ENCODE measurements around the gene ACTR10. TPM values are rescaled to one million over a fixed set of nuclear protein-coding genes. Genes with fewer than 3 reads are reported as not detected.

ACTR10 gene
- total RNA-seq, 1 donor from 2014 or later = 61.7 TPM

GRCh38 chr14:58160561-58160960 is 39.4 kb upstream of the ACTR10 start:
- no peaks in the 10 kb centered on the region for H3K9me3 ChIP-seq

DNA sequence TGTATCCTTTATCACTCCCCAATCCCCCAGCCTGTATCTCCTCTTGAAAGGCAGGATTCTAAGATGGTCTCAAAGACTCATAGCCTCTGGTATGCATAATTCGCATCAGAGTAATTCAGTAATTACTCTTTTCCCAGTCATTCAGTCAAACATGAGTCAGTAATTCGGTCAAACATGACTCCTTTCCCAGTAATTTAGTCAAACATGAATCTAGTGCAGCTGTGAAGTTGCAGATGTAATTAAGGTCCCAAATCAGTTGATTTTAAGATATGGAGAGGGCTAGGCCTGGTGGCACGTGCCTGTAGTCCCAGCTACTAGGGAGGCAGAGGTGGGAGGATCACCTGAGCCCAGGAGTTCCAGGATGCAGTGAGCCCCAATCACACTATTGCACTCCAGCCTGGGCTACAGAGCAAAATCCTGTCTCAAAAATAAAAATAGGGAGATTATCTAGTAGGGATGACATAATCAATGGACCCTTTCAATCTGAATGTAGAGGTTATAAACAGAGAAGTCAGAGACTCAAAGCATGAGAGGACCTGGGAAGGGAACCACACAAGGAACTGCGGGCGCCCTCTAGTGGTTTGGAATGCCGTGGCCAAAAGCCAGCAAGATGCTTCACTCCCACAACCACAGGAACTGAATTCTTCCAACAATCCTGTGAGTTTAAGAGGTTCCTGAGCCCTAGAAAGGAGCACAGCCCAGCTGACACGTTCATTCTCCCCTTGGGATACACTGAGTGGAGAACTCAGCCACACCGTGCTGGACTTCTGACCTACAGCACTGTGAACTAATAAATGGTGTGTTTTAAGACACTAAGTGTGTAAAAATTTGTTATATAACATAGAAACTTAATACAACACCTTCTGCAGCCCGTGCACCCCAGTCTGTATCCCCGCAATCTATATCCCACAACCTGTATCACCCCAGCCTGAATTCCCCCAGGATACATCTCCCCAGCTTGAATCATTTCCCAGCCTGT is 33.7 kb upstream of the ACTR10 start:
- no peaks in the 10 kb centered on the region for H3K4me1 ChIP-seq
- H3K36me3 ChIP-seq = no peaks in the 10 kb centered on the region
- no peaks in the 10 kb centered on the region for H3K9me3 ChIP-seq
- H3K4me3 ChIP-seq = no peak overlapping the region
- H3K27me3 ChIP-seq = no peaks in the 10 kb centered on the region
- intact Hi-C loops (cut with DNase I) = no loop called here
- peak; percentile 89 for ATAC-seq
- TF ChIP-seq, protein P1, sequence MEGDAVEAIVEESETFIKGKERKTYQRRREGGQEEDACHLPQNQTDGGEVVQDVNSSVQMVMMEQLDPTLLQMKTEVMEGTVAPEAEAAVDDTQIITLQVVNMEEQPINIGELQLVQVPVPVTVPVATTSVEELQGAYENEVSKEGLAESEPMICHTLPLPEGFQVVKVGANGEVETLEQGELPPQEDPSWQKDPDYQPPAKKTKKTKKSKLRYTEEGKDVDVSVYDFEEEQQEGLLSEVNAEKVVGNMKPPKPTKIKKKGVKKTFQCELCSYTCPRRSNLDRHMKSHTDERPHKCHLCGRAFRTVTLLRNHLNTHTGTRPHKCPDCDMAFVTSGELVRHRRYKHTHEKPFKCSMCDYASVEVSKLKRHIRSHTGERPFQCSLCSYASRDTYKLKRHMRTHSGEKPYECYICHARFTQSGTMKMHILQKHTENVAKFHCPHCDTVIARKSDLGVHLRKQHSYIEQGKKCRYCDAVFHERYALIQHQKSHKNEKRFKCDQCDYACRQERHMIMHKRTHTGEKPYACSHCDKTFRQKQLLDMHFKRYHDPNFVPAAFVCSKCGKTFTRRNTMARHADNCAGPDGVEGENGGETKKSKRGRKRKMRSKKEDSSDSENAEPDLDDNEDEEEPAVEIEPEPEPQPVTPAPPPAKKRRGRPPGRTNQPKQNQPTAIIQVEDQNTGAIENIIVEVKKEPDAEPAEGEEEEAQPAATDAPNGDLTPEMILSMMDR (IDR thresholded peaks at IDR 0.05) = peak; percentile 97
- H3K27ac ChIP-seq = no peak overlapping the region
- peak; percentile 90 for DNase-seq

More at GRCh38 chr14:58160561-58160960, 39.4 kb upstream of the ACTR10 start:
- DNase-seq = no peak
- no peaks in the 10 kb centered on the region for H3K4me1 ChIP-seq
- TF ChIP-seq, protein P1 (IDR thresholded peaks at IDR 0.05) = no peak
- intact Hi-C loops (cut with DNase I) = no loop called here
- ATAC-seq = no peak
- H3K36me3 ChIP-seq = no peaks in the 10 kb centered on the region
- H3K4me3 ChIP-seq = no peak overlapping the region
- H3K27me3 ChIP-seq = no peaks in the 10 kb centered on the region
- H3K27ac ChIP-seq = no peak overlapping the region

DNA sequence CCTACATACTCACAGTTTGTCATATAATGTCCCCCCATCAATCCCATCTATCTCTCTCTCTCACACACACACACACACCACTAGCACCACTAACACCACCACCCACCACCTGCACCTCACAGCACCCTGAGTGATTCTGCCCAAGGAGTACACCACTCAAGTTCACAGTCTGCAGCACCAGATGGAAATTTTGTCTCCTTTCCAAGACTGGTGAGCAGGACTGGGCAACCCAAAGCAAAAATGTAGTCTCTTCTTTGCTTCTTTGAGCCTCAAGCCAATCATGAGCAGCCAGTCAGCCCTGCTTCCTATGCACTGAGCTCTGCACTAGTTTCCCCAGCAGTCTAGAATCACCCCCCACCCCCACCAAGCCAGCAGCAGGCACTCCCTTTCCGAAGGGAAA is 32.9 kb upstream of the ACTR10 start:
- ATAC-seq = no peak
- no peak overlapping the region for H3K27ac ChIP-seq
- TF ChIP-seq, protein P1 (IDR thresholded peaks at IDR 0.05) = no peak
- H3K36me3 ChIP-seq = no peaks in the 10 kb centered on the region
- intact Hi-C loops (cut with DNase I) = no loop called here
- H3K27me3 ChIP-seq = no peaks in the 10 kb centered on the region
- no peak for DNase-seq
- no peak overlapping the region for H3K4me3 ChIP-seq
- H3K9me3 ChIP-seq = no peaks in the 10 kb centered on the region
- no peaks in the 10 kb centered on the region for H3K4me1 ChIP-seq

- Histone ChIP-seq H3K27me3 (no peaks in the 10 kb centered on the region), H3K9me3 (no peaks in the 10 kb centered on the region), H3K27ac (no peak overlapping the region), H3K36me3 (no peaks in the 10 kb centered on the region), H3K4me1 (no peaks in the 10 kb centered on the region), H3K4me3 (no peak overlapping the region)
- no peak for DNase-seq
- TF ChIP-seq, protein P1 (IDR thresholded peaks at IDR 0.05) = no peak
- ATAC-seq = no peak
- intact Hi-C loops (cut with DNase I) = no loop called here
Observed at GRCh38 chr14:58167891-58168290, 32.1 kb upstream of the ACTR10 start.

- ATAC-seq (peak; percentile 94), DNase-seq (peak; percentile 82)
- intact Hi-C loops (cut with DNase I) = no loop called here
- H3K9me3 ChIP-seq = no peaks in the 10 kb centered on the region
- no peaks in the 10 kb centered on the region for H3K36me3 ChIP-seq
- no peak overlapping the region for H3K27ac ChIP-seq
- H3K27me3 ChIP-seq = no peaks in the 10 kb centered on the region
- H3K4me1 ChIP-seq = no peaks in the 10 kb centered on the region
- TF ChIP-seq, protein P1 (IDR thresholded peaks at IDR 0.05) = no peak
- no peak overlapping the region for H3K4me3 ChIP-seq
Observed at GRCh38 chr14:58171090-58171489, 28.9 kb upstream of the ACTR10 start.
